ENCODE results near the gene TBC1D13.
"Not testable (repeated sequence)": the region's sequence is repeated elsewhere in the genome, so short reads cannot be mapped to it uniquely, and the experiment has no call there.

The TBC1D13 gene

DNA sequence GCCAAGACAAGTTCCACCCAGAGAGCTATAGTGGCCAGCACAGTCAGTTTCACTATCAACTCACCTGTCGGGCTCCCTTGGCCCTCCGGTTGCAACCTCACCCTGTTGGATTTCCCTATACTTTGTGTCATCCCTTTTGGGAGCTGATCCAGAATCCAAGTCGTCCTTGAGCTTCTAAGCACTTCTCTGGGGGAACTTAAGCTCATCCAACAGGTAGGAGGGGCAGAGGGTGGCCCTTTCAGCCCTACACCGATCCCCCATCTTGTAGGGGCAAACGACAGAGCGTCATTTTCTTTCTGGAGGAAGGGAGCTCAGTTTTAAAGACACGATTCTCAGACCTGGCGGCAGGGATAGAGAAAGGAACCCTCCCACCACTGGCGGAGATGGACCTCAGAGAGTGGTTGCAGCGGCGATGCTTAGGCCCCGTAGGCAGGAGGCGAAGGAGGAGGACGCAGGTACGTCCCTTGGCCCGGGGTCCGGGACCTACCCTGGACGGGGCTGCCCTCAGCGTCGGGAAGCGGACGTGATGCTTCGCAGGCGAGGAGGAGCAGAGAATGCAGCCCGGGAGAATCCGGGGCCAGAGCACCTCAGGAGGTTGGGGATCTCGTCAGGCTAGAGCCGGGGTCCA, 15.8 kb upstream of the TBC1D13 start:
- DNase-seq (ENCODE audit: insufficient read length, low spot score) (peak; percentile 46), FAIRE-seq (no peak)
- TF ChIP-seq, protein P1, sequence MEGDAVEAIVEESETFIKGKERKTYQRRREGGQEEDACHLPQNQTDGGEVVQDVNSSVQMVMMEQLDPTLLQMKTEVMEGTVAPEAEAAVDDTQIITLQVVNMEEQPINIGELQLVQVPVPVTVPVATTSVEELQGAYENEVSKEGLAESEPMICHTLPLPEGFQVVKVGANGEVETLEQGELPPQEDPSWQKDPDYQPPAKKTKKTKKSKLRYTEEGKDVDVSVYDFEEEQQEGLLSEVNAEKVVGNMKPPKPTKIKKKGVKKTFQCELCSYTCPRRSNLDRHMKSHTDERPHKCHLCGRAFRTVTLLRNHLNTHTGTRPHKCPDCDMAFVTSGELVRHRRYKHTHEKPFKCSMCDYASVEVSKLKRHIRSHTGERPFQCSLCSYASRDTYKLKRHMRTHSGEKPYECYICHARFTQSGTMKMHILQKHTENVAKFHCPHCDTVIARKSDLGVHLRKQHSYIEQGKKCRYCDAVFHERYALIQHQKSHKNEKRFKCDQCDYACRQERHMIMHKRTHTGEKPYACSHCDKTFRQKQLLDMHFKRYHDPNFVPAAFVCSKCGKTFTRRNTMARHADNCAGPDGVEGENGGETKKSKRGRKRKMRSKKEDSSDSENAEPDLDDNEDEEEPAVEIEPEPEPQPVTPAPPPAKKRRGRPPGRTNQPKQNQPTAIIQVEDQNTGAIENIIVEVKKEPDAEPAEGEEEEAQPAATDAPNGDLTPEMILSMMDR (IDR thresholded peaks at IDR 0.05; ENCODE audit: insufficient read depth, missing control alignments): no peak

DNA sequence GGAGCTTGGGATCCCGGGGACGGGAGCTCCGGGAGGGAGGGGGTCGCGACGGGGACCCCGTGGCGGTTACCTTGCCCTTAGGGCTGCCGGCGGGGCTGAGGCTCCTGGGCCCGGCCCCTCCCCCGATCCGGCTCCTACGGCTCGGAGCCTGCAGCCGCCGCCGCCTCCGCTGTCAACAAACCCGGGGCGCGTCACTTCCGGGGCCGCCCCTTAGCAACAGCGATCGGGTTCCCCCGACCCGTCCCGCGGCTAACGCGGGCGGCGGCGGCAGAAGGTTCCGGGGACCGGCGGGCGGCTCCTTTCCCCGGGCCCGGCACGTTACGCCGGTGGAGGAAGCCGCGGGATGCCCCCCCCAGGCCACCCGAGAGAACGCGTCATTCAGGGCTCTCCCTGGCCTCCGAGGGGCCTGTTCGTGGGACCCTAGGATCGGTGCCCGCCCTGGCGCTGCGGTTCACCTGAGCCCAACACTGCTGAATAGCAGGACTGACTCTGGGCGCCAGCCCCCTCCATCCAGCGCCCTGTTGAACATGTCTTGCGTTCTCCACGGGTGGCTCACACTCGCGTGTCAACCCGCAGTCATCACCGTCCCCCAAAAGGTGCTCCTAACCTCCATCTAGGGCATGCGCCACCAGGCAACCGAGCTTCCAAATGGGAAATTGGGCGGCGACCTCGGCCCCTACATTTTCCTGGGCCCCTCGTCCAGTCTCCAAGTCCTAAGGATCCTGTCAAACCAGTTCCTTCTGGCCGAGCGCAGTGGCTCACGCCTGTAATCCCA, 15.1 kb upstream of the TBC1D13 start, which contains the start of gene ZER1:
Gene ZER1 (minus strand): TSS at position 183 of the 775 bp plus-strand sequence. CDS start 16,362 bp downstream, outside the sequence.
- TF ChIP-seq, protein P1 (IDR thresholded peaks at IDR 0.05; ENCODE audit: insufficient read depth, missing control alignments): no peak
- FAIRE-seq (no peak), DNase-seq (ENCODE audit: insufficient read length, low spot score) (peak; percentile 98)

DNA sequence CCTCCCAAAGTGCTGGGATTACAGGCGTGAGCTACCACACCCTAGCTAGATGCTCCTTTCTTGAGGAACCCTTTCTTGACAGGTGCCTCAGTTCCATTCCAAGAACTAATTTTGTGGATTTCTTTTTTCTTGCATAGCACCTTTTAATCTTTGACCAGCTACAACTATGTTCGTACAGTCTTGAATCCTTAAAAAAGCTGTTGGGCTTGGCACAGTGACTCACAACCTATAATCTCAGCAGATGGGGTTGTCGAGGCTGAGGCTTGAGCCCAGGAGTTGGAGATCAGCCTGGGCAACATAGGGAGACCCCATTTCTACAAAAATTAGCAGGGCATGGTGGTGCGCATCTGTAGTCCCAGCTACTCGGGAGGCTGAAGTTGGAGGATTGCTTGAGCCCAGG, 14.0 kb upstream of the TBC1D13 start:
- DNase-seq (ENCODE audit: insufficient read length, low spot score) (no peak), FAIRE-seq (no peak)
- TF ChIP-seq, protein P1 (IDR thresholded peaks at IDR 0.05; ENCODE audit: insufficient read depth, missing control alignments): no peak

DNA sequence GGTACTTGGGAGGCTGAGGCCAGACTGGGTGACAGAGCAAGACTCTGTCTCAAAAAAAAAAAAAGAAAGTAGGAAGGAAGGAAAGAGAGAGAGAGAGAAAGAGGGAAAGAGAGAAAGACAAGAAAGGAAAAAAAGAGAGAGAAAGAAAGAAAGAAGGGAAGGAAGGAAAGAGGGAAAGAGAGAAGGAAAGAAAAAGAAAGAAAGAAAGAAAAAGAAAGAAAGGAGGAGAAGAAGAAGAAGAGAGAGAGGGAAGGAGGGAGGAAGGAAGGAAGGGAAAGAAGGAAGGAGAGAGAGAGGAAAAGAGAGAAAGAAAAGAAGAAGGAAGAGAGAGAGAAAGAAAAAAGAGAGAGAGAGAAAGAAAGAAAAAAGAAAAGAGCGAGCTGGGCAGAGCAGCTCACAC, 12.2 kb upstream of the TBC1D13 start:
- FAIRE-seq (no peak), DNase-seq (ENCODE audit: insufficient read length, low spot score) (no peak)
- TF ChIP-seq, protein P1 (IDR thresholded peaks at IDR 0.05; ENCODE audit: insufficient read depth, missing control alignments): no peak

DNA sequence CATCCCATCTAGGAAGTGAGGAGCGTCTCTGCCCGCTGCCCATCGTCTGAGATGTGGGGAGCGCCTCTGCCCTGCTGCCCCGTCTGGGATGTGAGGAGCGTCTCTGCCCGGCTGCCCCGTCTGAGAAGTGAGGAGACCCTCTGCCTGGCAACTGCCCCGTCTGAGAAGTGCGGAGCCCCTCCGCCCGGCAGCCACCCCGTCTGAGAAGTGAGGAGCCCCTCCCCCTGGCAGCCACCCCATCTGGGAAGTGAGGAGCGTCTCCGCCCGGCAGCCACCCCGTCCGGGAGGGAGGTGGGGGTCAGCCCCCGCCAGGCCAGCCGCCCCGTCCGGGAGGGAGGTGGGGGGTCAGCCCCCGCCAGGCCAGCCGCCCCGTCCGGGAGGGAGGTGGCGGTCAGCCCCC, 7.0 kb upstream of the TBC1D13 start:
- not testable (repeated sequence) for FAIRE-seq; DNase-seq (ENCODE audit: insufficient read length, low spot score)

DNA sequence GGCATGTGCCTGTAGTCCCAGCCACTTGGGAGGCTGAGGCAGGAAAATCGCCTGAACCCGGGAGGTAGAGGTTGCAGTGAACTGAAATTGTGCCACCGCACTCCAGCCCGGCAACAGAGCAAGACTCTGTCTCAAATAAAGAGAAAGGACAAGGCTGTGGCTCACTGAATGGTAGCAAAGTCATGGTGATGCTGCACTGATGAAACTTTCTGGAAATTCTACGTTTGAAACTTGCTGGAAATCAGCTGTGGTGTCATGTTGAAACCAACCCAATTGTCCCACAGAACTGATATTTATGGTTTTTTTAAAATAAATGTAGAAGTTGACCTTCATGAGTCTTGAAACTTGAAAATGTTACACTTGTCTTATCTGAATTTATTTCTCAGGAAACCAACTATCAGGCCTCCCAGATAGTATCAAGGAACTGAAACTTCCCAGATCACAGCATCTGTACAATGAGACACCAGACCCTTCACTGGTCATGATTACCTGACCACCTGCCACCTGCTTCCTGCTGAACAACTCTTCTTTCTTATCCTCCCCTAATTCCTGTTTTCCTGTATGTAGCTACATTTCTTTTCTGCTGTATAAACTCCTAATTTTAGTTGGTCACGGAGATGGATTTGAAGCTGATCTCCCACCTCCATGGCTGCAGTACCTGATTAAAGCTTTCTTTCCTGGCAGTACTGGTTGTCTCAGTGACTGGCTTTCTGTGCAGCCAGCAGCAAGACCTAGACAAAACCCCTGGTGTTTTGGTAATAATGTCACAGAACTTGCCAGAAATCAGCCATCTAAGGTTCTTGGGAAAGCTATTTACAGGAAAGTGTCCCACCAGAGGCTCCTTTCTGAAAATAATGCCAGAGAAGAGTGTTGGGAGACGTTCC, 5.6 kb upstream of the TBC1D13 start:
- no peak for FAIRE-seq
- TF ChIP-seq, protein P1 (IDR thresholded peaks at IDR 0.05; ENCODE audit: insufficient read depth, missing control alignments): no peak
- no peak for DNase-seq (ENCODE audit: insufficient read length, low spot score)

DNA sequence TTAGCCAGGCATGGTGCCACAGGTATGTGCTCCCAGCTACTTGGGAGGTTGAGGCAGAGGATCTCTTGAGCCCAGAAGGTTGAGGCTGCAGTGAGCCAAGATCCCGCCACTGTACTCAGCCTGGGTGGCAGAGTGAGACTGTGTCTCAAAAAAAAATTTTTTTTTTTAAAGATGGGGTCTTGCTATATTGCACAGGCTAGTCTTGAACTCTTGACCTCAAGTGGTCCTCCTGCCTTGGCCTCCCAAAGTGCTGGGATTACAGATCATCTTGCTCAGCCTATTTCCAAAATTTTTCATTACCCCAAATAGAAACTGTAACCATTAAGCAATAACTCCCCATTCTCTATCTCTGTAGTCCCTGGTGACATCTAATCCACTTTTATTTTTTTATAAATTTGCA, 4.4 kb upstream of the TBC1D13 start:
- TF ChIP-seq, protein P1 (IDR thresholded peaks at IDR 0.05; ENCODE audit: insufficient read depth, missing control alignments): no peak
- no peak for DNase-seq (ENCODE audit: insufficient read length, low spot score)
- FAIRE-seq: no peak
